Mucosa of rectum (tissue), 2 donors: ENCODE data around the gene SNX14.

ENCODE experiments used
- H3K27ac ChIP-seq, 2 donors: one replicate each; pipeline ENCODE4 v1.7.0; 2013; ENCODE audit warnings: inconsistent platforms in 2 of 2, low read depth in 2 of 2, low read length in 2 of 2
- H3K27me3 ChIP-seq, 2 donors: one replicate each; pipeline ENCODE4 v1.7.0; 2013; ENCODE audit warnings: low read length in 2 of 2; ENCODE audit not compliant: control insufficient read depth in 2 of 2, insufficient read depth in 2 of 2
- H3K36me3 ChIP-seq, 2 donors: one replicate each; pipeline ENCODE4 v1.7.0; 2013; ENCODE audit warnings: low read length in 2 of 2; ENCODE audit not compliant: control insufficient read depth in 2 of 2, insufficient read depth in 2 of 2
- H3K4me1 ChIP-seq, 2 donors: one replicate each; pipeline ENCODE4 v1.7.0; 2013; ENCODE audit warnings: low read length in 2 of 2, mild to moderate bottlenecking in 1 of 2; ENCODE audit not compliant: control insufficient read depth in 2 of 2, insufficient read depth in 2 of 2
- H3K4me3 ChIP-seq, 2 donors: one replicate each; pipeline ENCODE4 v1.7.0; 2013; ENCODE audit warnings: low read length in 2 of 2
- H3K9ac ChIP-seq, 2 donors: one replicate each; pipeline ENCODE4 v1.7.0; 2013; ENCODE audit warnings: low read length in 2 of 2, low read depth in 1 of 2, mild to moderate bottlenecking in 1 of 2
- H3K9me3 ChIP-seq, 2 donors: one replicate each; pipeline ENCODE4 v1.7.0; 2013; ENCODE audit warnings: low read length in 2 of 2; ENCODE audit not compliant: control insufficient read depth in 2 of 2
- donor health status: healthy.
- donor health status: Normal muscosa, but diverticular disease.

SNX14 gene

DNA sequence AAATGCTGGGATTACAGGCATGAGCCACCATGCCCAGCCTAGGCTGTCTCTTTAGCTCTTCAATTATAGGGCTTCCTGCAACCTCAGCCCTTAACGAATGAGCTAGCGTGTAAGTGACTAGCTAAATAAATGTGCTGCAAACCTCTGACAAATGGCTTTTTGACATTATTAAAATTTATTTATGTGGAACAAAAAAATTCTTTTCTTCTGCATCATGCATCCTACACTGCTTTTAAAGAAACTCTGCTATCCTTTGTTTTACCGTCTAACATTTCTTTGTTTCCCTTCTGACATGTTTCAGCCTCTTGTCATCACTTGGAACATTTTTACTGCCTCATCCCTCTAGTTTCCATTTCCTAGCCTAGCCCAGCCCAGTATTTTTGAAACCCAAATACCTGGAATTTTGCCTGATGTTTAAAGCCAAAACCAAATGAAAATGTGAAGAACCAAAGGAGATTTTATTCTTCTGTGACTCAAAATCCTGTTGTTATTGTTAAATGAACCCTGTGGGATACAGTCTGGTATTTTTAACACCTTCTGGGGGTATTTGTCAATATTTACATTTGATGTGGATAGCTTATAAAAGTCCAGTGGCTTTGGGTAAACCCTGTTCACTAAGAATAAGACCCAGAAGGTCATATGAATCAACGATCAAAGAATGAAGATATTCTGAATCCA, 134.3 kb downstream of the SNX14 start:
- Histone ChIP-seq H3K27me3 (no peaks in the 10 kb centered on the region), H3K36me3 (no peaks in the 10 kb centered on the region), H3K4me1 (peaks cover 4 to 5% of the 10 kb centered on the region in 2 donors), H3K4me3 (no peak overlapping the region), H3K9ac (no peak overlapping the region), H3K27ac (no peak overlapping the region), H3K9me3 (no peaks in the 10 kb centered on the region)

DNA sequence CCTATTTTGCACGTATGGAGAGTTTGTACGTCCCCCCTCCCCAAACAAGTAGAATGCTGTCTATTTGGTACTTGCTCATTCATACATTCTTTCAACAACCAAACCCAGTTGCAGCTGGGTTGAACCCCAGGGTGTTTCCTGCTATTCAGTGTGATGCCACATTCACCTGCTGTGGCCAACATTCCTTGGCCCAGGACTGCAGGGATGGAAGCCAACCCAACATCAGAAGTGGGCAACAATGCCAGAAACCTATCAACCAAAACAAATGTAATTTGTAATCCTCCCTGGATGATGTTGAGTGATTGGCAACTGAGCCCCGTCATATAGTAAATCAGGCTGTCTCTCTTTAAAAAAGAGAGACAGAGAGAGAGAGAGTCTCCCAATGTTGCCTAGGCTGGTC, 134.9 kb downstream of the SNX14 start:
- Histone ChIP-seq H3K9me3 (no peaks in the 10 kb centered on the region), H3K27me3 (no peaks in the 10 kb centered on the region), H3K27ac (no peak overlapping the region), H3K4me3 (no peak overlapping the region), H3K9ac (no peak overlapping the region), H3K4me1 (peaks cover 4 to 5% of the 10 kb centered on the region in 2 donors), H3K36me3 (no peaks in the 10 kb centered on the region)

DNA sequence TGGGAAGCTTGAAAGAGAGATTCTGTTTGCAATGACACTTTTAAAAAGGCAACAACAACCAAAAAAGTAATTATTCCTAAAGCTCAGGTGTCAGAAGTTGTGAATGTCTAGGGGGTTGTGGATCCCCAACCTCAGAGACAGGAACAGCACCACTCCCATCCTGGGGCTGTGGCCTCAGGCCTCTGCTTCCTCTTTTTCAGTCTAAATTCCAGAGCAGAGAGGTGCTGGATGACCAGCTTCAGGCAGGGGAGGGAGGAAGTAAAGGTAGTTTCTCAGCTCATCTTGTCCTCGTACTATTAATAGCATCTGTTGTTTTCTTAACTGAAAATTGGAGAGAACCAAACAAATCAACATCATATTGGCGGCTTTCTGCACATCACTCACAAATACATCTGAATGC, 135.5 kb downstream of the SNX14 start:
- H3K27ac ChIP-seq: no peak overlapping the region
- peaks cover 8 to 9% of the 10 kb centered on the region in 2 donors for H3K4me1 ChIP-seq
- no peak overlapping the region for H3K9ac ChIP-seq

DNA sequence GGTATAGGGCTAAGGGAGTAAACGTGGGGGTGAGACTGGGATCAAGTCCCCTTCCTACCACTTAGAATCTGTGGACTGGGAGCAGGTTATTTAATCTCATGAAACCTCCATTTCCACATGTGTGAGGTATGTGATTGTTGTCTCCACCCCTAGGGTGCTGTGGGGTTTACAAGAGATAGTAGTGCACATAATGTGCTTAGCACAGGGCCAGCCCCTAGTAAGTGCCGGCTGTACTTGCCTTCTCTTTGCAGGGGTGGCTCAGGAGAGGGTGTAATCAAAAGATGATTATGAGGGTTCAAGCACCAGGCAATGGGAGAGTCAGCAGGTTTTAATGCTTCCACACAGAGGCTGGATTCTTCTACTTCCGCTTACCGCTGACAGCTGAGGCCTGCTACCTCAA, 136.9 kb downstream of the SNX14 start:
- Histone ChIP-seq H3K9me3 (no peaks in the 10 kb centered on the region), H3K27ac (no peak overlapping the region), H3K4me1 (peaks cover 18 to 23% of the 10 kb centered on the region in 2 donors), H3K27me3 (no peaks in the 10 kb centered on the region), H3K4me3 (no peak overlapping the region), H3K9ac (no peak overlapping the region), H3K36me3 (no peaks in the 10 kb centered on the region)

More for the DNA sequence above, 135.5 kb downstream of the SNX14 start:
- Histone ChIP-seq H3K36me3 (no peaks in the 10 kb centered on the region), H3K9me3 (no peaks in the 10 kb centered on the region), H3K27me3 (no peaks in the 10 kb centered on the region), H3K4me3 (no peak overlapping the region)
